HepG2 (cell line): Measurements from ENCODE around the gene ING2. TPM values are rescaled to one million over a fixed set of nuclear protein-coding genes. Genes with fewer than 3 reads are reported as not detected.

ENCODE experiments used
- ARNT ChIP-seq: fragments of 450-650 bp; IDR thresholded peaks from 2 replicates; pipeline ENCODE4 v1.6.1; 2017
- BCL6 ChIP-seq: IDR thresholded peaks from 2 replicates; pipeline ENCODE4 v1.6.1; 2016; ENCODE audit warnings: missing genetic modification reagents, missing compliant biosample characterization
- CHD4 ChIP-seq: fragments of 200-600 bp; sonication (generic); IDR thresholded peaks from 2 replicates; pipeline ENCODE4 v1.7.0; 2017; ENCODE audit warnings: mild to moderate bottlenecking, low read length, borderline replicate concordance
- EP300 ChIP-seq, 3 experiments: sonication (generic) in 1 of 3; formaldehyde crosslinking in 1 of 3; IDR thresholded peaks; 2 replicates each; pipeline versions ENCODE4 v1.5.1 to v1.6.1; 2011 to 2020; ENCODE audit warnings: low read depth in 2 of 3, low read length in 2 of 3, borderline replicate concordance in 1 of 3, improper control_type of control experiment in 1 of 3, mild to moderate bottlenecking in 1 of 3, missing genetic modification reagents in 1 of 3, moderate library complexity in 1 of 3
- GPN1 ChIP-seq: sonication (generic); formaldehyde crosslinking; IDR thresholded peaks from 2 replicates; pipeline ENCODE4 v1.5.1; 2020; ENCODE audit warnings: missing genetic modification reagents, borderline replicate concordance
- JUND ChIP-seq: sonication (generic); formaldehyde crosslinking; IDR thresholded peaks from 2 replicates; pipeline ENCODE4 v1.8.0; 2022; ENCODE audit warnings: mild to moderate bottlenecking, missing genetic modification reagents
- KDM3A ChIP-seq: IDR thresholded peaks from 2 replicates; pipeline ENCODE4 v1.6.1; 2018; ENCODE audit warnings: low read depth, missing compliant biosample characterization
- MEF2D ChIP-seq: sonication (generic); formaldehyde crosslinking; IDR thresholded peaks from 2 replicates; pipeline ENCODE4 v1.5.1; 2020; ENCODE audit warnings: mild to moderate bottlenecking, missing genetic modification reagents
- NFATC3 ChIP-seq: sonication (generic); formaldehyde crosslinking; IDR thresholded peaks from 2 replicates; pipeline ENCODE4 v1.5.1; 2020; ENCODE audit warnings: mild to moderate bottlenecking, missing genetic modification reagents
- NFE2L2 ChIP-seq: fragments of 150-350 bp; IDR thresholded peaks from 2 replicates; pipeline ENCODE4 v1.6.1; 2014; ENCODE audit warnings: low read length
- NFYC ChIP-seq: IDR thresholded peaks from 2 replicates; pipeline ENCODE4 v1.6.1; 2016; ENCODE audit warnings: missing genetic modification reagents, missing compliant biosample characterization
- PHF20 ChIP-seq: sonication (generic); formaldehyde crosslinking; IDR thresholded peaks from 2 replicates; pipeline ENCODE4 v1.5.0; 2020; ENCODE audit warnings: mild to moderate bottlenecking, missing genetic modification reagents
- SALL1 ChIP-seq: sonication (generic); formaldehyde crosslinking; IDR thresholded peaks from 2 replicates; pipeline ENCODE4 v1.8.0; 2022; ENCODE audit warnings: mild to moderate bottlenecking, missing genetic modification reagents
- SAP130 ChIP-seq: IDR thresholded peaks from 2 replicates; pipeline ENCODE4 v1.6.1; 2016; ENCODE audit warnings: low read depth
- TCF7 ChIP-seq: sonication (generic); IDR thresholded peaks from 2 replicates; pipeline ENCODE4 v1.6.1; 2016; ENCODE audit warnings: antibody characterized with exemption, low read depth
- ZBTB3 ChIP-seq: sonication (generic); formaldehyde crosslinking; IDR thresholded peaks from 2 replicates; pipeline ENCODE4 v1.4.0; 2020; ENCODE audit warnings: low read depth, mild to moderate bottlenecking, moderate library complexity, missing genetic modification reagents, borderline replicate concordance
- ZNF17 ChIP-seq: sonication (generic); formaldehyde crosslinking; IDR thresholded peaks from 2 replicates; pipeline ENCODE4 v1.5.0; 2020; ENCODE audit warnings: mild to moderate bottlenecking, missing genetic modification reagents
- ZNF337 ChIP-seq: sonication (generic); formaldehyde crosslinking; IDR thresholded peaks from 2 replicates; pipeline ENCODE4 v1.5.1; 2020; ENCODE audit warnings: missing genetic modification reagents, low read depth, mild to moderate bottlenecking, borderline replicate concordance
- ZNF629 ChIP-seq: sonication (generic); formaldehyde crosslinking; conservative IDR thresholded peaks from 2 replicates; pipeline ENCODE4 v1.5.0; 2020; ENCODE audit warnings: missing genetic modification reagents
- ZNF678 ChIP-seq: sonication (generic); formaldehyde crosslinking; IDR thresholded peaks from 2 replicates; pipeline ENCODE4 v1.4.0; 2020; ENCODE audit warnings: mild to moderate bottlenecking, missing genetic modification reagents
- ZNF816 ChIP-seq: sonication (generic); formaldehyde crosslinking; IDR thresholded peaks from 2 replicates; pipeline ENCODE4 v1.8.0; 2022; ENCODE audit warnings: missing genetic modification reagents, mild to moderate bottlenecking, borderline replicate concordance
- polyA plus RNA-seq, 8 experiments: library from polyadenylated mRNA; depleted of rRNA in 3 of 8; stranded (reverse) in 7 of 8; unstranded in 1 of 8; fragments of >200 nt; fragmentation: Illumina TruSeq in 4 of 8; extraction: Trizol in 4 of 8; gene quantifications; 2 replicates each; pipeline versions ENCODE4 v1.2.1 to v1.2.3, GENCODE V29; 2011 to 2016; ENCODE audit warnings: low read depth in 4 of 8, missing spikeins in 1 of 8, mixed read lengths in 1 of 8; ENCODE audit not compliant: insufficient read depth in 1 of 8
- total RNA-seq, 5 experiments: library from RNA; depleted of rRNA; stranded (reverse); fragments of >200 nt; fragmentation: Illumina TruSeq; extraction: Trizol; gene quantifications; 2 replicates each; pipeline ENCODE4 v1.2.3, GENCODE V29; 2016; ENCODE audit warnings: low read depth in 1 of 5
- TF ChIP-seq, protein P1 (sequence below): IDR thresholded peaks from 2 replicates; pipeline ENCODE4 v1.4.0; 2020; ENCODE audit warnings: mild to moderate bottlenecking, missing genetic modification reagents
- TF ChIP-seq, protein P2 (sequence below): sonication (generic); formaldehyde crosslinking; IDR thresholded peaks from 2 replicates; pipeline ENCODE4 v1.4.0; 2020; ENCODE audit warnings: missing genetic modification reagents, borderline replicate concordance
- TF ChIP-seq, protein P3 (sequence below): sonication (generic); formaldehyde crosslinking; IDR thresholded peaks from 2 replicates; pipeline ENCODE4 v1.5.0; 2020; ENCODE audit warnings: missing genetic modification reagents

The ING2 gene
- total and polyA plus RNA-seq, 2 of the 13 experiments (the other 11 are each of a cell fraction or from before 2014, with no cell fraction given) = 6.6 to 12.4 TPM

DNA sequence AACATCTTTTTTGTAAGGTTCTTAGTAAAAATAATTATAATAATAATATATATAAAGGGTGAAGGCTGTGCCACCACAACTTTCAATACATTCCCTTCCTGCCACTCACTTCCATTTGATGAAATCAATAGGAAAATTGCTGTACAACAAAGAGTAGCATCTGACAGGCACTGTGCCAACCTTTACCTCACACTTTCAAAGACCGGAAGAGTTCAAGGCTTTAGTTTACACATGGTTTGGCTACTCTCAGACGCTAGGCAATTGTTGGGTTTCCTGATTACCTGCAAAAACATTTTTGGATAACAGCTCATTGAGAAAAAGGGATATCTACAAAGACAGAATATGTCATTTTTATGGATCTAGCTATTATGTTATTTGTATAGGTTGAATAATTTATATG lies 5.5 kb upstream of the ING2 start (continued):
- TF ChIP-seq, protein P1, sequence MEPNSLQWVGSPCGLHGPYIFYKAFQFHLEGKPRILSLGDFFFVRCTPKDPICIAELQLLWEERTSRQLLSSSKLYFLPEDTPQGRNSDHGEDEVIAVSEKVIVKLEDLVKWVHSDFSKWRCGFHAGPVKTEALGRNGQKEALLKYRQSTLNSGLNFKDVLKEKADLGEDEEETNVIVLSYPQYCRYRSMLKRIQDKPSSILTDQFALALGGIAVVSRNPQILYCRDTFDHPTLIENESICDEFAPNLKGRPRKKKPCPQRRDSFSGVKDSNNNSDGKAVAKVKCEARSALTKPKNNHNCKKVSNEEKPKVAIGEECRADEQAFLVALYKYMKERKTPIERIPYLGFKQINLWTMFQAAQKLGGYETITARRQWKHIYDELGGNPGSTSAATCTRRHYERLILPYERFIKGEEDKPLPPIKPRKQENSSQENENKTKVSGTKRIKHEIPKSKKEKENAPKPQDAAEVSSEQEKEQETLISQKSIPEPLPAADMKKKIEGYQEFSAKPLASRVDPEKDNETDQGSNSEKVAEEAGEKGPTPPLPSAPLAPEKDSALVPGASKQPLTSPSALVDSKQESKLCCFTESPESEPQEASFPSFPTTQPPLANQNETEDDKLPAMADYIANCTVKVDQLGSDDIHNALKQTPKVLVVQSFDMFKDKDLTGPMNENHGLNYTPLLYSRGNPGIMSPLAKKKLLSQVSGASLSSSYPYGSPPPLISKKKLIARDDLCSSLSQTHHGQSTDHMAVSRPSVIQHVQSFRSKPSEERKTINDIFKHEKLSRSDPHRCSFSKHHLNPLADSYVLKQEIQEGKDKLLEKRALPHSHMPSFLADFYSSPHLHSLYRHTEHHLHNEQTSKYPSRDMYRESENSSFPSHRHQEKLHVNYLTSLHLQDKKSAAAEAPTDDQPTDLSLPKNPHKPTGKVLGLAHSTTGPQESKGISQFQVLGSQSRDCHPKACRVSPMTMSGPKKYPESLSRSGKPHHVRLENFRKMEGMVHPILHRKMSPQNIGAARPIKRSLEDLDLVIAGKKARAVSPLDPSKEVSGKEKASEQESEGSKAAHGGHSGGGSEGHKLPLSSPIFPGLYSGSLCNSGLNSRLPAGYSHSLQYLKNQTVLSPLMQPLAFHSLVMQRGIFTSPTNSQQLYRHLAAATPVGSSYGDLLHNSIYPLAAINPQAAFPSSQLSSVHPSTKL (CRISPR knock-in tag) = peak; percentile 64; the same call in 1 of the 2 replicates
- TF ChIP-seq NFYC (CRISPR knock-in tag) (no peak), PHF20 (no peak), CHD4 (no peak), EP300 (IDR thresholded peaks at IDR 0.05; ENCODE audit: low read depth in 2 of 2, low read length in 2 of 2) (peak in 1 of 2 experiments; percentile 13; a peak in 1 of 4 replicates), EP300 (CRISPR knock-in tag; IDR thresholded peaks at IDR 0.05; ENCODE audit: borderline replicate concordance) (no peak), ZNF629 (CRISPR knock-in tag) (no peak), KDM3A (CRISPR knock-in tag) (no peak), ZBTB3 (CRISPR knock-in tag) (no peak), ZNF678 (CRISPR knock-in tag) (no peak), NFATC3 (CRISPR knock-in tag) (no peak), NFE2L2 (no peak), TCF7 (peak; percentile 54), ZNF816 (CRISPR knock-in tag) (no peak), JUND (no peak), MEF2D (CRISPR knock-in tag) (no peak), ZNF337 (CRISPR knock-in tag) (no peak), ARNT (no peak), ZNF17 (CRISPR knock-in tag) (no peak), SAP130 (CRISPR knock-in tag) (peak; percentile 72), SALL1 (CRISPR knock-in tag) (peak; percentile 28; the same call in 1 of the 2 replicates), GPN1 (CRISPR knock-in tag) (no peak), BCL6 (CRISPR knock-in tag) (peak; percentile 51)
- TF ChIP-seq, protein P2, sequence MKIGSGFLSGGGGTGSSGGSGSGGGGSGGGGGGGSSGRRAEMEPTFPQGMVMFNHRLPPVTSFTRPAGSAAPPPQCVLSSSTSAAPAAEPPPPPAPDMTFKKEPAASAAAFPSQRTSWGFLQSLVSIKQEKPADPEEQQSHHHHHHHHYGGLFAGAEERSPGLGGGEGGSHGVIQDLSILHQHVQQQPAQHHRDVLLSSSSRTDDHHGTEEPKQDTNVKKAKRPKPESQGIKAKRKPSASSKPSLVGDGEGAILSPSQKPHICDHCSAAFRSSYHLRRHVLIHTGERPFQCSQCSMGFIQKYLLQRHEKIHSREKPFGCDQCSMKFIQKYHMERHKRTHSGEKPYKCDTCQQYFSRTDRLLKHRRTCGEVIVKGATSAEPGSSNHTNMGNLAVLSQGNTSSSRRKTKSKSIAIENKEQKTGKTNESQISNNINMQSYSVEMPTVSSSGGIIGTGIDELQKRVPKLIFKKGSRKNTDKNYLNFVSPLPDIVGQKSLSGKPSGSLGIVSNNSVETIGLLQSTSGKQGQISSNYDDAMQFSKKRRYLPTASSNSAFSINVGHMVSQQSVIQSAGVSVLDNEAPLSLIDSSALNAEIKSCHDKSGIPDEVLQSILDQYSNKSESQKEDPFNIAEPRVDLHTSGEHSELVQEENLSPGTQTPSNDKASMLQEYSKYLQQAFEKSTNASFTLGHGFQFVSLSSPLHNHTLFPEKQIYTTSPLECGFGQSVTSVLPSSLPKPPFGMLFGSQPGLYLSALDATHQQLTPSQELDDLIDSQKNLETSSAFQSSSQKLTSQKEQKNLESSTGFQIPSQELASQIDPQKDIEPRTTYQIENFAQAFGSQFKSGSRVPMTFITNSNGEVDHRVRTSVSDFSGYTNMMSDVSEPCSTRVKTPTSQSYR (CRISPR knock-in tag) = no peak
- TF ChIP-seq, protein P3, sequence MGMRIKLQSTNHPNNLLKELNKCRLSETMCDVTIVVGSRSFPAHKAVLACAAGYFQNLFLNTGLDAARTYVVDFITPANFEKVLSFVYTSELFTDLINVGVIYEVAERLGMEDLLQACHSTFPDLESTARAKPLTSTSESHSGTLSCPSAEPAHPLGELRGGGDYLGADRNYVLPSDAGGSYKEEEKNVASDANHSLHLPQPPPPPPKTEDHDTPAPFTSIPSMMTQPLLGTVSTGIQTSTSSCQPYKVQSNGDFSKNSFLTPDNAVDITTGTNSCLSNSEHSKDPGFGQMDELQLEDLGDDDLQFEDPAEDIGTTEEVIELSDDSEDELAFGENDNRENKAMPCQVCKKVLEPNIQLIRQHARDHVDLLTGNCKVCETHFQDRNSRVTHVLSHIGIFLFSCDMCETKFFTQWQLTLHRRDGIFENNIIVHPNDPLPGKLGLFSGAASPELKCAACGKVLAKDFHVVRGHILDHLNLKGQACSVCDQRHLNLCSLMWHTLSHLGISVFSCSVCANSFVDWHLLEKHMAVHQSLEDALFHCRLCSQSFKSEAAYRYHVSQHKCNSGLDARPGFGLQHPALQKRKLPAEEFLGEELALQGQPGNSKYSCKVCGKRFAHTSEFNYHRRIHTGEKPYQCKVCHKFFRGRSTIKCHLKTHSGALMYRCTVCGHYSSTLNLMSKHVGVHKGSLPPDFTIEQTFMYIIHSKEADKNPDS (CRISPR knock-in tag) = no peak
